WTC11 (cell line): ENCODE results near the gene GZF1.

Source experiments
- ATF6 ChIP-seq: sonication (generic); formaldehyde crosslinking; IDR thresholded peaks from 2 replicates; pipeline ENCODE4 v1.8.1; 2023; ENCODE audit warnings: mild to moderate bottlenecking, missing genetic modification reagents
- CTCF ChIP-seq: fragments of 200-600 bp; IDR thresholded peaks from 2 replicates; pipeline ENCODE4 v1.8.0; 2022; ENCODE audit warnings: antibody characterized with exemption
- FOXJ3 ChIP-seq: sonication (generic); formaldehyde crosslinking; IDR thresholded peaks from 2 replicates; pipeline ENCODE4 v1.9.0; 2021; ENCODE audit warnings: missing genetic modification reagents, mild to moderate bottlenecking, borderline replicate concordance
- TCF7 ChIP-seq: sonication (generic); formaldehyde crosslinking; IDR thresholded peaks from 2 replicates; pipeline ENCODE4 v1.8.0; 2022; ENCODE audit warnings: mild to moderate bottlenecking, low read depth, missing genetic modification reagents, moderate library complexity
- TF ChIP-seq, protein P1 (sequence below): sonication (generic); formaldehyde crosslinking; IDR thresholded peaks from 2 replicates; pipeline ENCODE4 v1.8.1; 2022; ENCODE audit warnings: low read depth, missing genetic modification reagents, borderline replicate concordance
- TF ChIP-seq, protein P2 (sequence below): sonication (generic); formaldehyde crosslinking; IDR thresholded peaks from 2 replicates; pipeline ENCODE4 v1.8.1; 2022; ENCODE audit warnings: mild to moderate bottlenecking, moderate library complexity, missing genetic modification reagents
- TF ChIP-seq, protein P3 (sequence below): sonication (generic); formaldehyde crosslinking; IDR thresholded peaks from 2 replicates; pipeline ENCODE4 v1.8.0; 2022; ENCODE audit warnings: mild to moderate bottlenecking, missing genetic modification reagents

DNA sequence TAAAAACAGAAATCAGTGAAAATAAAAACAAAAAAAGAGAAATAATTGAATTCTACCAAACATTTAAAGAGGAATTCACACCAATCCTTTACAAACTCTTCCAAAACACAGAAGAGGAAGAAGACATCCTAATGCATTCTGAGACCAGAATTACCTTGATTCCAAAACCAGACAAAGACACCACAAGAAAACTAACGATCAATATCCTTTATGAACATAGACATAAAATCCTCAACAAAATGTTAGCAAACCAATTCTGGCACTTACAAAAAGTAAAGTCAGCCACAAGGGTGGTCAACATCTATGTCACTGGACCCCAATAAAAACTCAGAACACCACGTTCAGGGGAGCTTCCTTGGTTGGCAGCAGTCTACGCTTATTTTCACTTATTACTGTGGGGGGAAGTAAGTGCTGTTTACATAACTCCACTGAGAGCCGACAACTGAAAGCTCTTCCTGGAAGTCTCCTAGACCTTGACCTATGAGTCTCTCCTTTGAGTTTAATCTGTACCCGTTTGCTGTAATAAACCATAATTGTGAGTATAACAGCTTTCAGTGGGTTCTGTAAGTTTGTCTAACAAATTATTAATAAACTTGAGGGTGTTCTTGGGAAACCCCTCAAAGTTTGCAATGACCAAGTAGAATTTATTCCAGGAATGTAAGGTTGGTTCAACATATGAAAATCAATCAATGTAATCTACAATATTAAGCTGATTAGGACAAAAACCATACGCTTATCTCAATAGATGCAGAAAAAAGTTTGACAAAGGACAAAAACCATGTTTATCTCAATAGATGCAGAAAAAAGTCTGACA is 24.5 kb downstream of the GZF1 start:
- TF ChIP-seq, protein P1, sequence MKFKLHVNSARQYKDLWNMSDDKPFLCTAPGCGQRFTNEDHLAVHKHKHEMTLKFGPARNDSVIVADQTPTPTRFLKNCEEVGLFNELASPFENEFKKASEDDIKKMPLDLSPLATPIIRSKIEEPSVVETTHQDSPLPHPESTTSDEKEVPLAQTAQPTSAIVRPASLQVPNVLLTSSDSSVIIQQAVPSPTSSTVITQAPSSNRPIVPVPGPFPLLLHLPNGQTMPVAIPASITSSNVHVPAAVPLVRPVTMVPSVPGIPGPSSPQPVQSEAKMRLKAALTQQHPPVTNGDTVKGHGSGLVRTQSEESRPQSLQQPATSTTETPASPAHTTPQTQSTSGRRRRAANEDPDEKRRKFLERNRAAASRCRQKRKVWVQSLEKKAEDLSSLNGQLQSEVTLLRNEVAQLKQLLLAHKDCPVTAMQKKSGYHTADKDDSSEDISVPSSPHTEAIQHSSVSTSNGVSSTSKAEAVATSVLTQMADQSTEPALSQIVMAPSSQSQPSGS = no peak
- TF ChIP-seq, protein P2, sequence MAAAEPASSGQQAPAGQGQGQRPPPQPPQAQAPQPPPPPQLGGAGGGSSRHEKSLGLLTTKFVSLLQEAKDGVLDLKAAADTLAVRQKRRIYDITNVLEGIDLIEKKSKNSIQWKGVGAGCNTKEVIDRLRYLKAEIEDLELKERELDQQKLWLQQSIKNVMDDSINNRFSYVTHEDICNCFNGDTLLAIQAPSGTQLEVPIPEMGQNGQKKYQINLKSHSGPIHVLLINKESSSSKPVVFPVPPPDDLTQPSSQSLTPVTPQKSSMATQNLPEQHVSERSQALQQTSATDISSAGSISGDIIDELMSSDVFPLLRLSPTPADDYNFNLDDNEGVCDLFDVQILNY (CRISPR knock-in tag) = no peak
- no peak for TF ChIP-seq CTCF
- no peak for TF ChIP-seq TCF7 (CRISPR knock-in tag)
- TF ChIP-seq ATF6 (CRISPR knock-in tag) = no peak
- TF ChIP-seq, protein P3, sequence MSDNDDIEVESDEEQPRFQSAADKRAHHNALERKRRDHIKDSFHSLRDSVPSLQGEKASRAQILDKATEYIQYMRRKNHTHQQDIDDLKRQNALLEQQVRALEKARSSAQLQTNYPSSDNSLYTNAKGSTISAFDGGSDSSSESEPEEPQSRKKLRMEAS (CRISPR knock-in tag) = no peak
- no peak for TF ChIP-seq FOXJ3
